GM18909 (cell line): ENCODE results near the gene PRSS35.
A peak's percentile ranks its signal among the peaks of the same experiment; 100 is the strongest.
"Not testable (repeated sequence)": the region's sequence is repeated elsewhere in the genome, so short reads cannot be mapped to it uniquely, and the experiment has no call there.

Source experiments
- ATAC-seq: cut with Tn5 transposase; IDR thresholded peaks from one replicate; pipeline ENCODE4 v1.9.1; 2021; ENCODE audit warnings: mild to moderate bottlenecking; ENCODE audit not compliant: unreplicated experiment, poor library complexity

Gene PRSS35, protein sequence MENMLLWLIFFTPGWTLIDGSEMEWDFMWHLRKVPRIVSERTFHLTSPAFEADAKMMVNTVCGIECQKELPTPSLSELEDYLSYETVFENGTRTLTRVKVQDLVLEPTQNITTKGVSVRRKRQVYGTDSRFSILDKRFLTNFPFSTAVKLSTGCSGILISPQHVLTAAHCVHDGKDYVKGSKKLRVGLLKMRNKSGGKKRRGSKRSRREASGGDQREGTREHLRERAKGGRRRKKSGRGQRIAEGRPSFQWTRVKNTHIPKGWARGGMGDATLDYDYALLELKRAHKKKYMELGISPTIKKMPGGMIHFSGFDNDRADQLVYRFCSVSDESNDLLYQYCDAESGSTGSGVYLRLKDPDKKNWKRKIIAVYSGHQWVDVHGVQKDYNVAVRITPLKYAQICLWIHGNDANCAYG

DNA sequence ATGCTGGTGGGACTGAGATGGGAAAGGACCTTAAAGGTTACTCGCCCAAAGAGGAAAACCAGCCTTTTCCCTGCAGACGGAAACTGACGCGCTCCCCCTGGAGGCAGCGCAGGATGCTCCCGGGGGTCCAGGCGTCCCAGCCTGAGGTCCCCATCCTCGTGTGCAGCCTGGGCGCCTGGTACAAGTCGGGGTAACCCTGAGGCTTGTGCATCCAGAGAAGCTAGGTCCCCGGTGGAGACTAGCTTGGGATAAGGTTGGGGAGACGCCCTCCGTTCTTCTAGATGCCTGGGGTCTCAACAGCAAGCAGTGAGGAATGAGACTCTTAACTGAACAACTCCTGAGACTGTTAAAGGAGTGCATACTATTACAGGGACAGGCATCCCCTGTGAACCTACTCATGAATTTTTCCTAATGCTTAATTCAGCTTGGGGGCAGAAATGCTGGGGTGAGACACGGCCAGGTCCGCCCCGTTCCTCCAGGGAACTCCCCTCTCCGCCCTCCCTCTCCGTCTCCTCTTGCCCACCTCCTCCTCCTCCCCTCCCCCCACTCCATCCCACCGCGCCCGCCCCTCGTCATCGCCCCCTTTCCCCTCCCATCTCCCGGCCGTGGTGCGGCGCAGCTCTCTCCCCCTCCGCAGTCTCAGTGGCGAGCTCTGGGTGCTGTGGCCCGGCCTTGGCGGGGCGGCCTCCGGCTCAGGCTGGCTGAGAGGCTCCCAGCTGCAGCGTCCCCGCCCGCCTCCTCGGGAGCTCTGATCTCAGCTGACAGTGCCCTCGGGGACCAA is at the start of gene PRSS35:
Gene PRSS35, plus strand, starts transcription at position 634 of the 781 bp plus-strand sequence. CDS start 10,908 bp downstream, outside the sequence.
- peak; percentile 48 for ATAC-seq

DNA sequence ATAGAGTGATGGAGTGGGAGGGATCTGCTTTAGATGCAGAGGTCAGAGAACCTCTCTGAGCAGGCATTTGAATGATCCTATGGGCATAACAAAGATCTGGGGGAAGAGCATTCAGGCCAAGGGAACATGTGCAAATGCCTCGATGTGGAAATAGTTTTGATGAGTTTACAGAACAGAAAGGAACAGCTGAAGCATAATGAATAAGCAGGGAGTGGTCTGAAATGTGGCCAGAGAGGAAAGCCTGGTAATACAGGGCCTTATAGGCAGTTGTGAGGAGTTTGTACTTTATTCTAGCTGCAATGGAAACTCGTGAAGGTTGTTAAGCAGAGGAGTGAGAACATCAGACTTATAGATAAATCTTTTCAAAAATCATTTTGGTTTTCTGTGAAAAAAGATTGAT is 48.4 kb upstream of the PRSS35 start:
- no peak for ATAC-seq

DNA sequence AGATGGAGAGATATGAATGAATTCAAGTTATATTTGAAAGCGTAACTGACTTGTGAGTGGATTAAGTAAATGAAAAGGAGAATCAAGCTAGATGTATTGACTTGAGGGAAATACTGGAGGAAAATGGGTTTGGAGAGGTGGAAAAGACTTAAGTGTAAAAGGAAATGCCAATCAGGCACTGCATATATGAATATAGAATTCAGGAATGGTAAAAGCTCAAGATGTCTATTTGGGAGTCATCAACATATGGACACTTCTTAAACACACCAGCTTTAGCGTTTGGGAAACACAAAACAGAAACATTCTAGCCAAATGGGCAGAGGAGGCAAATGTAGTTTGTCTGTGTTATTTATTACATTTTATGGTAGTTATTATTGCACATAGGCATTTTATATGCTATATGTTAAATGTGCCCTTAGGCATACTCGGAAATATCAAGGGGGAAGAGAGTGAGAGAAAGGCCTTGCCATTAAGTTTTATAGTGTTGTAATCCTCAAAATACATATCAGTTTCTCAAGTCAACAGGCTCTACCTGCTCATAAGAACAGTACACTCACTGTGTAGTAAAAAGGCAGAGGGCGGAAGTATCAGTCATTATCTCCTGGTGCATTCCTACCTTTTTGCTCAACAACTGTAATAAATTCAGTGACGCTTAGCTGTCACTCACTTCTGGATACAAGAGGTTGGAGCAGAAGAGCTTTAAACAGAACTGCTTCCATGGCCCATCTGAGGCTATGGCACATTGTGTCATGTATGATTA is 47.8 kb upstream of the PRSS35 start:
- ATAC-seq, result no peak

DNA sequence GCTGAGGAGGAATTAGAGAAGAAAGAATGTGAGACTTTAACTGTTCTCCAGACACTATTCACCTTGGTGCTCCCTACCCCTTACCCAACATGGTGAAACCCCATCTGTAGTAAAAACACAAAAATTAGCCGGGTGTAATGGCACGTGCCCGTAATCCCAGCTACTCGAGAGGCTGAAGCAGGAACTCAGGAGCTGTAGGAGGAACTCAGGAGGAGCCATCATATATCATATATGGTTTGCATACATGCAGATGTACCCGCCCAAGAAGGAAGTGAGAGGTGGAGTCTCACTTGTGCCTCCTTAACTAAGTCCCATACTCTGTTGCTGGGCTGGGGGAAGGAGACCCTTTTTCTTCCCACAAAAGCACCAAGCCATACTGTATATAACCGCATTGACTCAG is 46.0 kb upstream of the PRSS35 start:
- no peak for ATAC-seq

- ATAC-seq, result no peak
These were observed 44.7 kb upstream of the PRSS35 start for GRCh38 chr6:83467620-83468036.

GRCh38 chr6:83470001-83470400 is 42.3 kb upstream of the PRSS35 start:
- no peak for ATAC-seq

DNA sequence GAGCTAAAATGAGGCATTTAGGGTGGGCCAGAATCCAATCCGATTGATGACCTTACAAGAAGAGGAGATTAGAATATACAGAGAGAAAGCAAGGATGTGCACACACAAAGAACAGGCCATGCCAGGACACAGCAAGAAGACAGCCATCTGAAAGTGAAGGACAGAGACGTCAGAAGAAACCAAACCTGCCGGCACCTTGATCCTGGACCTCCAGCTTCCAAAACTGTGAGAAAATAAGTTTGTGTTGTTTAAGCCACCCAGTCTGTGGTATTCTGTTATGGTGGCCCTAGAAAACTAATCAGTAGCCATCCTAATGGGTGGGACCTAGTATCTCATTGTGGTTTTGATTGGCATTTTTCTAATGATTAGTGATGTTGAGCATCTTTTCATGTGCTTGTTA is 41.7 kb upstream of the PRSS35 start:
- no peak for ATAC-seq

DNA sequence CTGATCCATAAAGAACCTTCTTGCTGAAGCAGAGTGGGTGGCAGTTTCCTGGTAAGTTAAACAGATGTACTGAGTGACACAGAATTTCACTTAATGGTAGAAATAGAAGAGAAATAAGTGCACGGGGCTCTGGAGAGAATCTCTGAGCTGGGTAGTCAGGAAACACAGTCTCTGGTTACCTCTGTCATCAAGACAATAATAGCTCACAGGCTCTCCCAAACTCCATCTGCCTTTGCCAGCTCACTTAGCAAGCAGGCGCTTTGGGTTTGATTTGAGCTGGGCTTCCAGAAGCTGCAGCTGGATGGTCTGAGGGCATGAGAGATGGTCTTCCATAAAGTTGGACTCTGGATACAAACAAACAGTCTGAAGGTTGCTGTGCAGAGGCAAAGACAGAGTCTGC is 39.6 kb upstream of the PRSS35 start:
- ATAC-seq, result no peak

DNA sequence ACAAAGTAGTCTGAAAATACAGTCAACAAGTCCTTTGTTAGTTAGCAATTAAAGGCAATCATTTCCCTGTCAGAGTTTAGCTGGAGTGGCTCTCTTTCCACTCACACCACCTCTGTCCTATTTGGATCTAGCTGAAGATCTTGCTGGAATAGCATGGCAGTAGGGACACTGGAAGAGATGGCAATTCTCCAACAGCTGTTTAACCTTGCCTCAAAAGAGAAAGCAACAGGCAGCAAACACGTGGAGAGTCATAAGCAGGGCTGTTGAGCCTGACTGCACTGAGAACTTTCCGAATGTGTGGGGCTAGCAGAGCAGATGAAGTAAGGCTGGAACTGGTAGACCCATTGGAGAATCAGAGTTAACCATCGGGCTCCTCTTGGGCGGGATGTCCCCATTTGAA is 38.0 kb upstream of the PRSS35 start:
- ATAC-seq, result no peak

DNA sequence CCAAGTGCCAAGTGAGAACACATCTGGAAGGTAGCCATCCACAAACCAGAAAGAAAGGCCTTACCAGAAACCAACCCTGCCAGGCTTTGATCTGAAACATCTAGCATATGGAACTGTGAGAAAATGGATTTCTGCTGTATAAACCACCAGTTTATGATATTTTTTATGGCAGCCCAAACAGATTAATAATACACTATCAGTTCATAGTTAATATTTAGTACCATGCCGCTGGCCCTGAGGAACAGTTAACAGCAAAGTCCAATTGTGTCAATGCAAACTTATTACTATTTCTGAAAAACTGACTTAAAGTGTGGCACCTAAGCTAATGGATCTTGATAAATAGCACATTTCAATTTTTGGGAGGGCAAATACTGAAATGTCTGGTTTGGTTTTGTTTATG is 35.4 kb upstream of the PRSS35 start:
- no peak for ATAC-seq

- ATAC-seq, result no peak
These were observed 32.9 kb upstream of the PRSS35 start for GRCh38 chr6:83479389-83479788.

- ATAC-seq, result no peak
These were observed 31.9 kb upstream of the PRSS35 start for GRCh38 chr6:83480470-83480869.

- not testable (repeated sequence) for ATAC-seq
These were observed 30.4 kb upstream of the PRSS35 start for GRCh38 chr6:83481938-83482337.

GRCh38 chr6:83488448-83488847 is 23.9 kb upstream of the PRSS35 start:
- ATAC-seq, result no peak

DNA sequence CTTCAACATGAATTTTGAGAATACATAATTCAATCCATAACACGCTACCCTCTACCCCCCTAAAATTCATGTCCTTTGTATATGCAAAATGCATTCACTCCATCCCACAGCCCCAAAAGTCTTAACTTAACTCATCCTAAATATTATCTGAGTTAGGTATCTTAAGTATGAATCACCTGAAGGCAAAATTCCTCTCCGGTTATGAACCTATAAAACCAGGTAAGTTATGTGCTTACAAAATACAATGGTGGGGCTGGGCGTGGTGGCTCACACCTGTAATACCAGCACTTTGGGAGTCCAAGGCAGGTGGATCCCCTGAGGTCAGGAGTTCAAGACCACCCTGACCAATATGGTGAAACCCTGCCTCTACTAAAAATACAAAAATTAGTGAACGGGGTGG is 23.5 kb upstream of the PRSS35 start:
- ATAC-seq, result no peak

DNA sequence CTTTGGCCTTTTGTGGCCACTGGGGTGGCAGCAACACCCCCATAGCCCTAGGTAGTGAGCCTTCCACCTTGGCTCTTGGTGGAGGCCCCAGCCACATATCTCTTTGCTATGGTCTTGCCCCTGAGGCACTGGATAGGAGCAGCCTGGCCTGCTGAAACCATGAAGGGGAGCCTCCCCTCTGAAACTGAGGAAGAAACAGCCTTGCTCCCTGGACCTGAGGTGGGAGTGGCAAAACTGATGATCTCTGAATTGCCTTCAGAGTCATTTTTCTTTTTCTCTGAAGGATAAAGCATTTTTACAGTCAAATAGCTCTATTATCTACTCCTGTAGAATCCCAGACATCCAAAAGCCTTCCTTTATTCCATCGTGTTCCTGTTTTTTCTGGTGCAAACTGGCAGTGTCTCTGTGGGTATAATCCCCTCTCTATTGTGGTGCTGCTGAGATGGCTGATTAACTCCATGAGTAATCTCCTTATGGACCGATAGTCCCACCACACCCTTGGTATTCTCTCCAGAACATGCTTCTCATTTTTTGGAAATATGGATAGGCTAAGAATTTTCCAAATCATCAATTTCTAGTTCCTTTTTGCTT is 22.0 kb upstream of the PRSS35 start:
- ATAC-seq, result no peak

DNA sequence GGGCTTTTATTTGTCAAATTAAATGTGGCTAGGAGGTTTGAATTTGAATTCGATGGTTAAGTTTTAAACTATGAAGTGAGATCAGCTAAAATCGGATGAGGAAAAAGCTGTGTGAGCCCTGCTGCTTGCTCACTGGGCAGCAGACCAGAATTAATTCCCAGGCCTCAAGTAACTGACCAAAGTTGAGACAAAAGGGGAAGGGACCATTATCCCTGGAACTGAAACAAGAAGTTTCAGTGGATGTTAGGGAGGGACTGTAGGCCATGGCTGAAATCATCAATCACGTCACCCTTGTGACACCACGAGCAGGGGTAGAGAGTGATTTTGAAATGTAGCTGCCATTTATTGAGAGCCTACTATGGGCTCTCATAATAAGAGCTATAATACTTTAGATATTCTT is 7.0 kb upstream of the PRSS35 start:
- no peak for ATAC-seq

- no peak for ATAC-seq
These were observed 2.9 kb upstream of the PRSS35 start for GRCh38 chr6:83509441-83509840.

GRCh38 chr6:83510791-83511190 is 1.5 kb upstream of the PRSS35 start:
- ATAC-seq, result no peak

GRCh38 chr6:83511266-83511665 is 1.1 kb upstream of the PRSS35 start:
- no peak for ATAC-seq
